Measurements from ENCODE around the gene ARHGAP24. TPM values are rescaled to one million over a fixed set of nuclear protein-coding genes. Genes with fewer than 3 reads are reported as not detected.
A peak's percentile ranks its signal among the peaks of the same experiment; 100 is the strongest.

The ARHGAP24 gene
- total RNA-seq, 1 donor from 2014 or later = 17.8 TPM

DNA sequence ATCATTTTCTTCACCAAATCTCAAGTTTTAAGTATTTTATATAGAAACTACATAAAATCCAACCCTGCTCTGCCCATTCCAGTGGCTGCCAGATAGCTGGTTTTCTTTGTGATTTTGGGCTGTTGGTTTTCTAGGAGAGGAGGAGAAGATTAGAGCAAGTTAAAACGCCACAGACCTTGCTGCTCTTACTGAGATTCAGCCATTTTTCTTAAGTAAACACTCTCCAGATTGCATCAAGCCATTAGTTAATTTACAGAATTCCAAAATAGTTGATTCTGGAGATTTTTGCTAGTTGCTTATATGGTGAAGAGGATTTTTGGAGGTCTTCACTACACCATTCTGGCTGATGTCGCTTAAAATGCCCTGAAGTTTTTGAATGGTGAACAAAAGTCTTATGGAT, 518.7 kb downstream of the ARHGAP24 start:
- Mint-ChIP-seq H3K9me3 (ENCODE audit: low read depth) (no peaks in the 10 kb centered on the region), H3K36me3 (ENCODE audit: insufficient read depth) (peaks cover 11% of the 10 kb centered on the region), H3K27ac (no peak overlapping the region), H3K4me3 (ENCODE audit: low read depth) (no peak overlapping the region), H3K4me1 (ENCODE audit: low read depth) (no peaks in the 10 kb centered on the region), H3K27me3 (no peaks in the 10 kb centered on the region)
- DNase-seq (ENCODE audit: low spot score, unreplicated experiment) = no peak
- TF ChIP-seq, protein P1, sequence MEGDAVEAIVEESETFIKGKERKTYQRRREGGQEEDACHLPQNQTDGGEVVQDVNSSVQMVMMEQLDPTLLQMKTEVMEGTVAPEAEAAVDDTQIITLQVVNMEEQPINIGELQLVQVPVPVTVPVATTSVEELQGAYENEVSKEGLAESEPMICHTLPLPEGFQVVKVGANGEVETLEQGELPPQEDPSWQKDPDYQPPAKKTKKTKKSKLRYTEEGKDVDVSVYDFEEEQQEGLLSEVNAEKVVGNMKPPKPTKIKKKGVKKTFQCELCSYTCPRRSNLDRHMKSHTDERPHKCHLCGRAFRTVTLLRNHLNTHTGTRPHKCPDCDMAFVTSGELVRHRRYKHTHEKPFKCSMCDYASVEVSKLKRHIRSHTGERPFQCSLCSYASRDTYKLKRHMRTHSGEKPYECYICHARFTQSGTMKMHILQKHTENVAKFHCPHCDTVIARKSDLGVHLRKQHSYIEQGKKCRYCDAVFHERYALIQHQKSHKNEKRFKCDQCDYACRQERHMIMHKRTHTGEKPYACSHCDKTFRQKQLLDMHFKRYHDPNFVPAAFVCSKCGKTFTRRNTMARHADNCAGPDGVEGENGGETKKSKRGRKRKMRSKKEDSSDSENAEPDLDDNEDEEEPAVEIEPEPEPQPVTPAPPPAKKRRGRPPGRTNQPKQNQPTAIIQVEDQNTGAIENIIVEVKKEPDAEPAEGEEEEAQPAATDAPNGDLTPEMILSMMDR (IDR thresholded peaks at IDR 0.05; ENCODE audit: unreplicated experiment) = no peak

- no peak for DNase-seq (ENCODE audit: low spot score, unreplicated experiment)
- TF ChIP-seq, protein P1 (IDR thresholded peaks at IDR 0.05; ENCODE audit: unreplicated experiment) = no peak
- no peak overlapping the region for H3K4me3 Mint-ChIP-seq (ENCODE audit: low read depth)
- H3K27ac Mint-ChIP-seq = no peak overlapping the region
- H3K27me3 Mint-ChIP-seq = no peaks in the 10 kb centered on the region
- no peaks in the 10 kb centered on the region for H3K9me3 Mint-ChIP-seq (ENCODE audit: low read depth)
- peaks cover 11% of the 10 kb centered on the region for H3K36me3 Mint-ChIP-seq (ENCODE audit: insufficient read depth)
- no peaks in the 10 kb centered on the region for H3K4me1 Mint-ChIP-seq (ENCODE audit: low read depth)
These were observed 519.6 kb downstream of the ARHGAP24 start for GRCh38 chr4:85994576-85994975.

DNA sequence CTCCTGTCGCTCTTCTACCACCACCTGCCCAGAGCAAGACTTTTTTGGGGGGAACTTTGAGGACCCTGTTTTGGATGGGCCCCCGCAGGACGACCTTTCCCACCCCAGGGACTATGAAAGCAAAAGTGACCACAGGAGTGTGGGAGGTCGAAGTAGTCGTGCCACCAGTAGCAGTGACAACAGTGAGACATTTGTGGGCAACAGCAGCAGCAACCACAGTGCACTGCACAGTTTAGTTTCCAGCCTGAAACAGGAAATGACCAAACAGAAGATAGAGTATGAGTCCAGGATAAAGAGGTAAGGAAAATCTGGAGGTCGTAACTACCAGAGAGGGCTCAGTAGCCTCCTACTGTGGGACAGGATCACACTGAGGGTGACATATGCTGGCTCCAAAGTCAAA, 520.4 kb downstream of the ARHGAP24 start:
- no peaks in the 10 kb centered on the region for H3K27me3 Mint-ChIP-seq
- peaks cover 11% of the 10 kb centered on the region for H3K36me3 Mint-ChIP-seq (ENCODE audit: insufficient read depth)
- H3K27ac Mint-ChIP-seq = peak overlapping the region; percentile 60
- H3K4me3 Mint-ChIP-seq (ENCODE audit: low read depth) = no peak overlapping the region
- DNase-seq (ENCODE audit: low spot score, unreplicated experiment) = no peak
- H3K4me1 Mint-ChIP-seq (ENCODE audit: low read depth) = no peaks in the 10 kb centered on the region
- no peaks in the 10 kb centered on the region for H3K9me3 Mint-ChIP-seq (ENCODE audit: low read depth)
- TF ChIP-seq, protein P1 (IDR thresholded peaks at IDR 0.05; ENCODE audit: unreplicated experiment) = no peak

DNA sequence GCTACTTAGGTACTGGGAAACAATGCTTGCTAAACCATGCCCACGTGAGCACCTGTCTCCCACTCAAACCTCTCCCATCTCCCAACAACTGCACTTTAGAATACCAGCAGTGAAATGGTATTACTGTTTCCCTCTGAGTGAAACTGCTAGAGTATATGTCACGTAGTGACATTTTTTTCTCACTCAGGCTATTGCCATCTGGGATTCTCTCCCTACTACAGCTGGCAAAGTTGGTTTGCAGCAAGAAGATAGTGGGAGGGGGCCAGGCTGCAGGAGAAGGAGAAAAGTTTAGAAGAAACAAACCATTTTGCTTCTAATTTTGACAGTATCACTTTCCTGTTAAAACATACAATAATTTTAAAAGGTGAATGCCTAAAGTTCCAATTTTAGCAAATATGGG, 526.6 kb downstream of the ARHGAP24 start:
- TF ChIP-seq, protein P1 (IDR thresholded peaks at IDR 0.05; ENCODE audit: unreplicated experiment) = no peak
- H3K27me3 Mint-ChIP-seq = no peaks in the 10 kb centered on the region

DNA sequence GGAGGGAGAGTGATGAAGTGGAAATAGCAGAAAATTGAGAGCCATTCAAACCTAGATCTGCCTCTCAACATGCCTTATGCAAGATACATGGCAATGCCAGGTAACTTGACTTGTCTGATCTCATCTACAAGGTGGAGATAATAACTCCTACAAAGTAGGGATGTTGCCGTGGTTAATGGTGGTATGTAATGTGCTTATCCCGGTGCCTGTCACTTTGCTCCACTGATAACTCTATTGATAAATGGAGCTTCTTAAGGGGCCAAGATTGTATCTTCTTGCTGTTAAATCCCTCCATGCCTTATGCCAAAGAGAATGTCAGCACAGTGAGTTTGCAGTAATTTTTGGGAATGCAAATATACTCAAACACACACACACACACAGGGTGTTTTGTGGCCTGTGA, 529.1 kb downstream of the ARHGAP24 start:
- Mint-ChIP-seq H3K27me3 (no peaks in the 10 kb centered on the region), H3K4me1 (ENCODE audit: low read depth) (no peaks in the 10 kb centered on the region), H3K27ac (no peak overlapping the region), H3K9me3 (ENCODE audit: low read depth) (no peaks in the 10 kb centered on the region), H3K4me3 (ENCODE audit: low read depth) (no peak overlapping the region), H3K36me3 (ENCODE audit: insufficient read depth) (peaks cover 4% of the 10 kb centered on the region)
- DNase-seq (ENCODE audit: low spot score, unreplicated experiment) = no peak
- TF ChIP-seq, protein P1 (IDR thresholded peaks at IDR 0.05; ENCODE audit: unreplicated experiment) = no peak

More for the DNA sequence above, 526.6 kb downstream of the ARHGAP24 start:
- DNase-seq (ENCODE audit: low spot score, unreplicated experiment) = no peak
- Mint-ChIP-seq H3K36me3 (ENCODE audit: insufficient read depth) (peaks cover 7% of the 10 kb centered on the region), H3K4me3 (ENCODE audit: low read depth) (no peak overlapping the region), H3K4me1 (ENCODE audit: low read depth) (no peaks in the 10 kb centered on the region), H3K9me3 (ENCODE audit: low read depth) (no peaks in the 10 kb centered on the region), H3K27ac (no peak overlapping the region)

Measured in progenitor cell of endocrine pancreas (in vitro differentiated cells).